ENCODE measurements around the gene ACOT12.

GRCh38 chr5:81429363-81429762 is 35.4 kb upstream of the ACOT12 start:
- TF ChIP-seq, protein P1, sequence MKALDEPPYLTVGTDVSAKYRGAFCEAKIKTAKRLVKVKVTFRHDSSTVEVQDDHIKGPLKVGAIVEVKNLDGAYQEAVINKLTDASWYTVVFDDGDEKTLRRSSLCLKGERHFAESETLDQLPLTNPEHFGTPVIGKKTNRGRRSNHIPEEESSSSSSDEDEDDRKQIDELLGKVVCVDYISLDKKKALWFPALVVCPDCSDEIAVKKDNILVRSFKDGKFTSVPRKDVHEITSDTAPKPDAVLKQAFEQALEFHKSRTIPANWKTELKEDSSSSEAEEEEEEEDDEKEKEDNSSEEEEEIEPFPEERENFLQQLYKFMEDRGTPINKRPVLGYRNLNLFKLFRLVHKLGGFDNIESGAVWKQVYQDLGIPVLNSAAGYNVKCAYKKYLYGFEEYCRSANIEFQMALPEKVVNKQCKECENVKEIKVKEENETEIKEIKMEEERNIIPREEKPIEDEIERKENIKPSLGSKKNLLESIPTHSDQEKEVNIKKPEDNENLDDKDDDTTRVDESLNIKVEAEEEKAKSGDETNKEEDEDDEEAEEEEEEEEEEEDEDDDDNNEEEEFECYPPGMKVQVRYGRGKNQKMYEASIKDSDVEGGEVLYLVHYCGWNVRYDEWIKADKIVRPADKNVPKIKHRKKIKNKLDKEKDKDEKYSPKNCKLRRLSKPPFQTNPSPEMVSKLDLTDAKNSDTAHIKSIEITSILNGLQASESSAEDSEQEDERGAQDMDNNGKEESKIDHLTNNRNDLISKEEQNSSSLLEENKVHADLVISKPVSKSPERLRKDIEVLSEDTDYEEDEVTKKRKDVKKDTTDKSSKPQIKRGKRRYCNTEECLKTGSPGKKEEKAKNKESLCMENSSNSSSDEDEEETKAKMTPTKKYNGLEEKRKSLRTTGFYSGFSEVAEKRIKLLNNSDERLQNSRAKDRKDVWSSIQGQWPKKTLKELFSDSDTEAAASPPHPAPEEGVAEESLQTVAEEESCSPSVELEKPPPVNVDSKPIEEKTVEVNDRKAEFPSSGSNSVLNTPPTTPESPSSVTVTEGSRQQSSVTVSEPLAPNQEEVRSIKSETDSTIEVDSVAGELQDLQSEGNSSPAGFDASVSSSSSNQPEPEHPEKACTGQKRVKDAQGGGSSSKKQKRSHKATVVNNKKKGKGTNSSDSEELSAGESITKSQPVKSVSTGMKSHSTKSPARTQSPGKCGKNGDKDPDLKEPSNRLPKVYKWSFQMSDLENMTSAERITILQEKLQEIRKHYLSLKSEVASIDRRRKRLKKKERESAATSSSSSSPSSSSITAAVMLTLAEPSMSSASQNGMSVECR (CRISPR knock-in tag; IDR thresholded peaks at IDR 0.05; ENCODE audit: borderline replicate concordance), result no peak
- TF ChIP-seq ATF6 (CRISPR knock-in tag; IDR thresholded peaks at IDR 0.05) (no peak), CTCF (IDR thresholded peaks at IDR 0.05) (no peak), TEAD4 (CRISPR knock-in tag; IDR thresholded peaks at IDR 0.05) (no peak), JUN (CRISPR knock-in tag; IDR thresholded peaks at IDR 0.05) (no peak), USF1 (CRISPR knock-in tag; IDR thresholded peaks at IDR 0.05) (no peak)
